ENCODE data around the gene PKNOX2.

DNA sequence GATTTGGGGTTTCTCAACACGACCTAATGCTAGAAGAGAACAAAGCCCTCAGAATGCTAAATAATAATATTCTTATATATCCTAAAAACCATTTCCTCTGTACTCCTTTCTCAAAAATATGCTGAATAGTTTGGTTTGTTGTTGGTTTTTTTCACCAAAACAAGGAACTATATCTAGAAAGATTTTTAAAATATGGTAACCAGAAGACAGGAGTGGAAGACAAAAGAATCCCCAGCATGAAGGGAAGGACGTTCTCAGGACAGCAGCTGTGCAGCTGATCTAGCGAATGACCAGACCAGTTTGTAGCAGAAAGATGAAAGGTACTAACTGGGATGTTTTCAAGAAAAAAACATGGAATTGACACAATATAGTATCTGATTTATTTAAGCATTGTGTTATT lies 312.2 kb downstream of the PKNOX2 start:
- TF ChIP-seq, protein P1, sequence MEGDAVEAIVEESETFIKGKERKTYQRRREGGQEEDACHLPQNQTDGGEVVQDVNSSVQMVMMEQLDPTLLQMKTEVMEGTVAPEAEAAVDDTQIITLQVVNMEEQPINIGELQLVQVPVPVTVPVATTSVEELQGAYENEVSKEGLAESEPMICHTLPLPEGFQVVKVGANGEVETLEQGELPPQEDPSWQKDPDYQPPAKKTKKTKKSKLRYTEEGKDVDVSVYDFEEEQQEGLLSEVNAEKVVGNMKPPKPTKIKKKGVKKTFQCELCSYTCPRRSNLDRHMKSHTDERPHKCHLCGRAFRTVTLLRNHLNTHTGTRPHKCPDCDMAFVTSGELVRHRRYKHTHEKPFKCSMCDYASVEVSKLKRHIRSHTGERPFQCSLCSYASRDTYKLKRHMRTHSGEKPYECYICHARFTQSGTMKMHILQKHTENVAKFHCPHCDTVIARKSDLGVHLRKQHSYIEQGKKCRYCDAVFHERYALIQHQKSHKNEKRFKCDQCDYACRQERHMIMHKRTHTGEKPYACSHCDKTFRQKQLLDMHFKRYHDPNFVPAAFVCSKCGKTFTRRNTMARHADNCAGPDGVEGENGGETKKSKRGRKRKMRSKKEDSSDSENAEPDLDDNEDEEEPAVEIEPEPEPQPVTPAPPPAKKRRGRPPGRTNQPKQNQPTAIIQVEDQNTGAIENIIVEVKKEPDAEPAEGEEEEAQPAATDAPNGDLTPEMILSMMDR (IDR thresholded peaks at IDR 0.05), result no peak
- TF ChIP-seq POLR2A (IDR thresholded peaks at IDR 0.05; ENCODE audit: low read depth) (no peak), POLR2AphosphoS5 (IDR thresholded peaks at IDR 0.05) (no peak), EP300 (IDR thresholded peaks at IDR 0.05) (no peak)

Data from esophagus muscularis mucosa (tissue), 4 donors.